Measurements from ENCODE around the gene GNG7. TPM values are rescaled to one million over a fixed set of nuclear protein-coding genes. Genes with fewer than 3 reads are reported as not detected.
"Not testable (repeated sequence)": the region's sequence is repeated elsewhere in the genome, so short reads cannot be mapped to it uniquely, and the experiment has no call there.

GNG7 gene
- total RNA-seq, 1 experiment from 2014 or later: 7.7 TPM

DNA sequence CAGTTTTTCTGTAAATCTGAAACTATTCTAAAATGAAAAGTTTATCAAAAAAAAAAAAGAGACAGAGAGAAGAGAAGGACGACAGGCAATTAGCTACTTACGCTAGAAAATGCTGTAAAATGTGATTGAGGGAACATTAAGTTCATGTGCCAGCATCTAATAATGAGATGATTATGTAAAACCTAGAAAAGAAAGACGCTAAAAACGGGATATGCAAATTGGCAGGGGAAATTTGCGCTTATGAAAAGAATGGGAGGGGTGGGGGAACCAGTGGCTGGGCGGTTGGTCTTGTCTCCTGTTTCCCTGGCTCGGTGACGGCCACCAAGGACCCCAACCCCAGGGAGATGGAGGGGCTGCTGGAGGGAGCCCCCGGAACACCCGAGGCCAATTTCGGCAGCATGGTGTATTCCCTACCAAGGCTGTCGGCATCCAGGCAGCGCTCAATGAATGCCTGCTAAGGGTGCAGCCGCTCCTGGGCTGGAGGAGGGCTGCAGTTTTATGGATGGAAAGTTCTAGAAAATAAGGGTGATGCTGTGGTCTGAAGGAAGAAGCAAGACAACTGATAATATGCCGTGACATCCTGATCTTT lies 34.2 kb downstream of the GNG7 start:
- Histone ChIP-seq H3K79me2 (ENCODE audit: insufficient read depth, low read length) (no peaks in the 10 kb centered on the region), H3K9me3 (ENCODE audit: control insufficient read depth, low read depth, low read length) (no peaks in the 10 kb centered on the region), H2AK5ac (ENCODE audit: insufficient read length, low read length) (no peak overlapping the region), H2BK120ac (ENCODE audit: low read depth, low read length, poor library complexity, severe bottlenecking) (no peak overlapping the region), H3T11ph (ENCODE audit: low read length) (no peak overlapping the region), H3K23me2 (ENCODE audit: insufficient read length, low read depth, low read length, poor library complexity, severe bottlenecking) (no peaks in the 10 kb centered on the region), H4K20me1 (ENCODE audit: control insufficient read depth, insufficient read depth, insufficient read length) (no peaks in the 10 kb centered on the region), H4K91ac (ENCODE audit: insufficient read length, low read depth, low read length) (no peak overlapping the region), H2AFZ (ENCODE audit: low read length) (no peak overlapping the region), H3K4me2 (ENCODE audit: insufficient read depth, insufficient read length, low read length) (no peak overlapping the region), H3K14ac (ENCODE audit: insufficient read depth, low read length) (no peak overlapping the region), H3K27ac (ENCODE audit: insufficient read length, low read depth, low read length) (no peak overlapping the region), H3K4me1 (ENCODE audit: insufficient read depth, low read length) (no peaks in the 10 kb centered on the region), H3K79me1 (ENCODE audit: insufficient read depth, low read depth, low read length, poor library complexity, severe bottlenecking) (no peaks in the 10 kb centered on the region), H4K8ac (replicated peaks; ENCODE audit: insufficient read length, low read depth, low read length) (no peak overlapping the region), H3K27me3 (ENCODE audit: insufficient read depth, low read length) (no peaks in the 10 kb centered on the region), H3K4ac (ENCODE audit: low read depth, low read length) (no peak overlapping the region), H3K23ac (ENCODE audit: insufficient read length, low read depth, low read length) (no peak overlapping the region), H4K5ac (ENCODE audit: insufficient read length, low read depth, low read length) (no peak overlapping the region), H2BK5ac (ENCODE audit: insufficient read length, low read length) (no peak overlapping the region), H3K18ac (ENCODE audit: insufficient read length, low read depth, low read length) (no peak overlapping the region), H2BK12ac (ENCODE audit: insufficient read length, low read depth, low read length) (no peak overlapping the region), H2BK20ac (ENCODE audit: low read depth, low read length, poor library complexity, severe bottlenecking) (no peak overlapping the region), H2BK15ac (ENCODE audit: low read depth, low read length) (no peak overlapping the region), H3K9ac (ENCODE audit: extremely low read depth, insufficient read length, low read length) (no peak overlapping the region), H3K56ac (ENCODE audit: insufficient read length, low read depth, low read length) (no peak overlapping the region)
- Mint-ChIP-seq H3K27ac (no peak overlapping the region), H3K36me3 (ENCODE audit: insufficient read depth in 1 of 3, low read depth in 3 of 3) (no peaks in the 10 kb centered on the region), H3K4me3 (no peak overlapping the region), H3K9me3 (peaks cover 1 to 4% of the 10 kb centered on the region in 2 experiments; a peak in 4 of 5 replicates), H3K27me3 (ENCODE audit: low read depth) (peaks cover 1% of the 10 kb centered on the region; the same call in 1 of the 2 replicates), H3K4me1 (peaks cover 0 to 3% of the 10 kb centered on the region in 2 experiments; a peak in 2 of 4 replicates)
- no CpG with 5 or more reads among the region's 15 CpGs for WGBS (ENCODE audit: extremely low coverage, insufficient read length, low lambda C conversion rate)
- TF ChIP-seq, protein P1, sequence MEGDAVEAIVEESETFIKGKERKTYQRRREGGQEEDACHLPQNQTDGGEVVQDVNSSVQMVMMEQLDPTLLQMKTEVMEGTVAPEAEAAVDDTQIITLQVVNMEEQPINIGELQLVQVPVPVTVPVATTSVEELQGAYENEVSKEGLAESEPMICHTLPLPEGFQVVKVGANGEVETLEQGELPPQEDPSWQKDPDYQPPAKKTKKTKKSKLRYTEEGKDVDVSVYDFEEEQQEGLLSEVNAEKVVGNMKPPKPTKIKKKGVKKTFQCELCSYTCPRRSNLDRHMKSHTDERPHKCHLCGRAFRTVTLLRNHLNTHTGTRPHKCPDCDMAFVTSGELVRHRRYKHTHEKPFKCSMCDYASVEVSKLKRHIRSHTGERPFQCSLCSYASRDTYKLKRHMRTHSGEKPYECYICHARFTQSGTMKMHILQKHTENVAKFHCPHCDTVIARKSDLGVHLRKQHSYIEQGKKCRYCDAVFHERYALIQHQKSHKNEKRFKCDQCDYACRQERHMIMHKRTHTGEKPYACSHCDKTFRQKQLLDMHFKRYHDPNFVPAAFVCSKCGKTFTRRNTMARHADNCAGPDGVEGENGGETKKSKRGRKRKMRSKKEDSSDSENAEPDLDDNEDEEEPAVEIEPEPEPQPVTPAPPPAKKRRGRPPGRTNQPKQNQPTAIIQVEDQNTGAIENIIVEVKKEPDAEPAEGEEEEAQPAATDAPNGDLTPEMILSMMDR (conservative IDR thresholded peaks at IDR 0.05): no peak
- DNase-seq: no peak

DNA sequence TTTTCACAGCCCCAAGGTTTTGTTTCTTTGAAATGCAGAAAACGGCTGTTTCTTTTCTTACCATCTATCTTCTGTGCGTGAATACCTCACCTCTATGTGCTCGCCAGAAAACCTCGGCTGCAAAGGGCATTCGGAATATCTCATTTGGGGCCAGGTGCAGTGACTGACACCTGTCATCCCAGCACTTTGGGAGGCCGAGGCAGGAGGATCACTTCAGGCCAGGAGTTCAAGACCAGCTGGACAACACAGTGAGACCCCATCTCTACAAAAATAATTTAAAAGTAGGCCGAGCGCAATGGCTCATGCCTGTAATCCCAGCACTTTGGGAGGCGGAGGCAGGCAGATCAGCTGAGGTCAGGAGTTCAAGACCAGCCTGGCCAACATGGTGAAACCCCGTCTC lies 35.1 kb downstream of the GNG7 start:
- not testable (repeated sequence) for H2BK15ac ChIP-seq (ENCODE audit: low read depth, low read length); H2AFZ ChIP-seq (ENCODE audit: low read length); H3K4ac ChIP-seq (ENCODE audit: low read depth, low read length); H3T11ph ChIP-seq (ENCODE audit: low read length); H3K23me2 ChIP-seq (ENCODE audit: insufficient read length, low read depth, low read length, poor library complexity, severe bottlenecking); H3K9me3 ChIP-seq (ENCODE audit: control insufficient read depth, low read depth, low read length); H3K4me3 Mint-ChIP-seq; H2BK120ac ChIP-seq (ENCODE audit: low read depth, low read length, poor library complexity, severe bottlenecking); H4K20me1 ChIP-seq (ENCODE audit: control insufficient read depth, insufficient read depth, insufficient read length); H3K79me2 ChIP-seq (ENCODE audit: insufficient read depth, low read length); H2BK20ac ChIP-seq (ENCODE audit: low read depth, low read length, poor library complexity, severe bottlenecking); H3K9ac ChIP-seq (ENCODE audit: extremely low read depth, insufficient read length, low read length); H2BK5ac ChIP-seq (ENCODE audit: insufficient read length, low read length); H4K8ac ChIP-seq (replicated peaks; ENCODE audit: insufficient read length, low read depth, low read length); H3K23ac ChIP-seq (ENCODE audit: insufficient read length, low read depth, low read length); H3K27me3 ChIP-seq (ENCODE audit: insufficient read depth, low read length); H3K56ac ChIP-seq (ENCODE audit: insufficient read length, low read depth, low read length); H3K79me1 ChIP-seq (ENCODE audit: insufficient read depth, low read depth, low read length, poor library complexity, severe bottlenecking); H2AK5ac ChIP-seq (ENCODE audit: insufficient read length, low read length); H3K27ac ChIP-seq (ENCODE audit: insufficient read length, low read depth, low read length); H3K18ac ChIP-seq (ENCODE audit: insufficient read length, low read depth, low read length); H3K14ac ChIP-seq (ENCODE audit: insufficient read depth, low read length); H3K4me2 ChIP-seq (ENCODE audit: insufficient read depth, insufficient read length, low read length); H4K5ac ChIP-seq (ENCODE audit: insufficient read length, low read depth, low read length); H3K4me1 ChIP-seq (ENCODE audit: insufficient read depth, low read length); H3K36me3 Mint-ChIP-seq (ENCODE audit: insufficient read depth in 1 of 3, low read depth in 3 of 3); H3K27me3 Mint-ChIP-seq (ENCODE audit: low read depth); H3K4me1 Mint-ChIP-seq; H3K27ac Mint-ChIP-seq; H4K91ac ChIP-seq (ENCODE audit: insufficient read length, low read depth, low read length); H2BK12ac ChIP-seq (ENCODE audit: insufficient read length, low read depth, low read length); DNase-seq
- H3K9me3 Mint-ChIP-seq: peaks cover 10 to 12% of the 10 kb centered on the region in 2 experiments
- WGBS (ENCODE audit: extremely low coverage, insufficient read length, low lambda C conversion rate): no CpG with 5 or more reads among the region's 10 CpGs
